ENCODE data around the gene SKIC8.

- no peak for TF ChIP-seq CTCF (IDR thresholded peaks at IDR 0.05; ENCODE audit: insufficient read depth, low read depth, low read length)
- no peak for TF ChIP-seq EZH2 (IDR thresholded peaks at IDR 0.05; ENCODE audit: insufficient read depth, low read length)
Measured at GRCh38 chr15:78301326-78301725, 1.9 kb upstream of the SKIC8 start.

Data from astrocyte (in vitro differentiated cells and primary cell).